HL-60 (cell line): ENCODE measurements around the gene PRR12.

Experiments
- CTCF ChIP-seq: IDR thresholded peaks from one replicate; pipeline ENCODE4 v1.5.1; 2011; ENCODE audit warnings: low read length, control low read depth, inconsistent platforms; ENCODE audit not compliant: insufficient read depth
- REST ChIP-seq: IDR thresholded peaks from 2 replicates; pipeline ENCODE4 v1.6.1; 2012; ENCODE audit warnings: low read depth; ENCODE audit not compliant: insufficient replicate concordance

- no peak for TF ChIP-seq CTCF
- peak; percentile 60 for TF ChIP-seq REST
Measured at GRCh38 chr19:49590071-49590970, 661 bp upstream of the PRR12 start.
